HEK293 (cell line): Measurements from ENCODE around the gene CTNNA2.

Source experiments
- CTCF ChIA-PET: fragments of 350-600 bp; formaldehyde crosslinking; extraction: SDS; loops from one replicate; lab custom pipeline; 2021; ENCODE audit warnings: antibody characterized with exemption; lab: Yijun Ruan, JAX
- POLR2A ChIA-PET: fragments of 300-600 bp; formaldehyde crosslinking; extraction: SDS; loops from one replicate; lab custom pipeline; 2020; ENCODE audit warnings: antibody characterized with exemption, inconsistent platforms; lab: Yijun Ruan, JAX
- H3K27ac ChIP-seq: fragments of 200-500 bp; sonication (Bioruptor generic); 2 replicates; pipeline ENCODE4 v1.5.1; 2014; ENCODE audit warnings: low read depth, low read length, control low read depth, inconsistent platforms; ENCODE audit errors: extremely low read depth
- H3K36me3 ChIP-seq, 2 experiments: fragments of 200-500 bp in 1 of 2; sonication (Bioruptor generic) in 1 of 2; 1 replicate in 1 of 2; 2 replicates in 1 of 2; pipeline ENCODE4 v1.5.1; 2014 to 2017; ENCODE audit warnings: inconsistent platforms in 2 of 2, low read length in 2 of 2; ENCODE audit not compliant: control insufficient read depth in 2 of 2, insufficient read depth in 1 of 2
- H3K4me1 ChIP-seq: fragments of 200-500 bp; sonication (Bioruptor generic); 2 replicates; pipeline ENCODE4 v1.5.1; 2014; ENCODE audit warnings: mild to moderate bottlenecking, low read length, inconsistent platforms; ENCODE audit not compliant: control insufficient read depth, insufficient read depth
- H3K4me3 ChIP-seq: 2 replicates; pipeline ENCODE4 v1.5.1; 2011; ENCODE audit warnings: low read depth, mild to moderate bottlenecking, control low read depth, low read length, moderate library complexity
- H3K9me3 ChIP-seq: fragments of 200-500 bp; sonication (Bioruptor generic); 2 replicates; pipeline ENCODE4 v1.5.1; 2014; ENCODE audit warnings: low read depth, low read length, inconsistent platforms; ENCODE audit not compliant: control insufficient read depth, insufficient read depth
- ATF2 ChIP-seq: fragments of 450-650 bp; formaldehyde crosslinking; IDR thresholded peaks from 2 replicates; pipeline ENCODE4 v1.5.1; 2016; ENCODE audit warnings: missing biosample characterization, missing genetic modification characterization, low read depth
- IKZF3 ChIP-seq: fragments of 450-650 bp; IDR thresholded peaks from 2 replicates; pipeline ENCODE4 v1.5.0; 2018; ENCODE audit warnings: missing biosample characterization, mild to moderate bottlenecking, missing genetic modification characterization, moderate library complexity
- KLF1 ChIP-seq: fragments of 450-650 bp; formaldehyde crosslinking; IDR thresholded peaks from 2 replicates; pipeline ENCODE4 v1.5.1; 2016; ENCODE audit warnings: missing biosample characterization, missing genetic modification characterization
- KLF9 ChIP-seq: fragments of 450-650 bp; formaldehyde crosslinking; IDR thresholded peaks from 2 replicates; pipeline ENCODE4 v1.5.1; 2016; ENCODE audit warnings: missing biosample characterization, missing genetic modification characterization, low read depth
- MYNN ChIP-seq: fragments of 450-650 bp; formaldehyde crosslinking; IDR thresholded peaks from 2 replicates; pipeline ENCODE4 v1.5.1; 2016; ENCODE audit warnings: missing biosample characterization, missing genetic modification characterization, borderline replicate concordance
- RBAK ChIP-seq: fragments of 450-650 bp; formaldehyde crosslinking; IDR thresholded peaks from 2 replicates; pipeline ENCODE4 v1.5.1; 2016; ENCODE audit warnings: missing biosample characterization, missing genetic modification characterization
- REPIN1 ChIP-seq: fragments of 450-650 bp; formaldehyde crosslinking; IDR thresholded peaks from 2 replicates; pipeline ENCODE4 v1.5.1; 2017; ENCODE audit warnings: missing biosample characterization, missing genetic modification characterization, low read depth
- TSHZ1 ChIP-seq: fragments of 450-650 bp; formaldehyde crosslinking; IDR thresholded peaks from 2 replicates; pipeline ENCODE4 v1.5.1; 2016; ENCODE audit warnings: missing biosample characterization, missing genetic modification characterization, borderline replicate concordance
- ZBTB48 ChIP-seq: fragments of 450-650 bp; formaldehyde crosslinking; IDR thresholded peaks from 2 replicates; pipeline ENCODE4 v1.5.1; 2016; ENCODE audit warnings: missing biosample characterization, missing genetic modification characterization
- ZNF114 ChIP-seq: fragments of 450-650 bp; formaldehyde crosslinking; IDR thresholded peaks from 2 replicates; pipeline ENCODE4 v1.5.0; 2017; ENCODE audit warnings: missing biosample characterization, missing genetic modification characterization
- ZNF132 ChIP-seq: fragments of 450-650 bp; formaldehyde crosslinking; IDR thresholded peaks from 2 replicates; pipeline ENCODE4 v1.5.1; 2017; ENCODE audit warnings: missing biosample characterization, missing genetic modification characterization, borderline replicate concordance
- ZNF133 ChIP-seq: fragments of 450-650 bp; formaldehyde crosslinking; IDR thresholded peaks from 2 replicates; pipeline ENCODE4 v1.5.1; 2016; ENCODE audit warnings: missing biosample characterization, missing genetic modification characterization
- ZNF175 ChIP-seq: fragments of 450-650 bp; formaldehyde crosslinking; IDR thresholded peaks from 2 replicates; pipeline ENCODE4 v1.5.1; 2016; ENCODE audit warnings: missing biosample characterization, missing genetic modification characterization
- ZNF211 ChIP-seq: fragments of 450-650 bp; formaldehyde crosslinking; IDR thresholded peaks from 2 replicates; pipeline ENCODE4 v1.5.1; 2016; ENCODE audit warnings: low read depth, missing biosample characterization, missing genetic modification characterization
- ZNF239 ChIP-seq: fragments of 450-650 bp; formaldehyde crosslinking; IDR thresholded peaks from 2 replicates; pipeline ENCODE4 v1.5.1; 2016; ENCODE audit warnings: missing biosample characterization, missing genetic modification characterization
- ZNF274 ChIP-seq, 2 experiments: fragments of 200-500 bp in 1 of 2; fragments of 450-650 bp in 1 of 2; sonication (Bioruptor generic) in 1 of 2; formaldehyde crosslinking in 1 of 2; IDR thresholded peaks; 2 replicates each; pipeline versions ENCODE4 v1.5.1 to v1.6.1; 2014 to 2016; ENCODE audit warnings: borderline replicate concordance in 1 of 2, inconsistent platforms in 1 of 2, low read length in 1 of 2, missing biosample characterization in 1 of 2, missing genetic modification characterization in 1 of 2
- ZNF350 ChIP-seq: fragments of 450-650 bp; formaldehyde crosslinking; IDR thresholded peaks from 2 replicates; pipeline ENCODE4 v1.5.0; 2017; ENCODE audit warnings: missing biosample characterization, mild to moderate bottlenecking, missing genetic modification characterization
- ZNF488 ChIP-seq: fragments of 450-650 bp; formaldehyde crosslinking; IDR thresholded peaks from 2 replicates; pipeline ENCODE4 v1.5.1; 2016; ENCODE audit warnings: missing biosample characterization, missing genetic modification characterization
- ZNF544 ChIP-seq: fragments of 450-650 bp; formaldehyde crosslinking; IDR thresholded peaks from 2 replicates; pipeline ENCODE4 v1.5.0; 2017; ENCODE audit warnings: missing biosample characterization, missing genetic modification characterization
- ZNF610 ChIP-seq: fragments of 450-650 bp; formaldehyde crosslinking; IDR thresholded peaks from 2 replicates; pipeline ENCODE4 v1.5.1; 2016; ENCODE audit warnings: missing biosample characterization, missing genetic modification characterization, borderline replicate concordance
- ZNF776 ChIP-seq: fragments of 450-650 bp; formaldehyde crosslinking; IDR thresholded peaks from 2 replicates; pipeline ENCODE4 v1.5.0; 2017; ENCODE audit warnings: missing biosample characterization, missing genetic modification characterization, borderline replicate concordance
- ZSCAN30 ChIP-seq: fragments of 450-650 bp; IDR thresholded peaks from 2 replicates; pipeline ENCODE4 v1.5.1; 2018; ENCODE audit warnings: missing biosample characterization, mild to moderate bottlenecking, missing genetic modification characterization, moderate library complexity
- TF ChIP-seq, protein P1 (sequence below): fragments of 450-650 bp; formaldehyde crosslinking; IDR thresholded peaks from 2 replicates; pipeline ENCODE4; 2016; ENCODE audit warnings: missing biosample characterization, missing genetic modification characterization
- TF ChIP-seq, protein P2 (sequence below): fragments of 450-650 bp; formaldehyde crosslinking; IDR thresholded peaks from 2 replicates; pipeline ENCODE4 v1.5.0; 2017; ENCODE audit warnings: missing biosample characterization, missing genetic modification characterization, borderline replicate concordance

Gene CTNNA2

DNA sequence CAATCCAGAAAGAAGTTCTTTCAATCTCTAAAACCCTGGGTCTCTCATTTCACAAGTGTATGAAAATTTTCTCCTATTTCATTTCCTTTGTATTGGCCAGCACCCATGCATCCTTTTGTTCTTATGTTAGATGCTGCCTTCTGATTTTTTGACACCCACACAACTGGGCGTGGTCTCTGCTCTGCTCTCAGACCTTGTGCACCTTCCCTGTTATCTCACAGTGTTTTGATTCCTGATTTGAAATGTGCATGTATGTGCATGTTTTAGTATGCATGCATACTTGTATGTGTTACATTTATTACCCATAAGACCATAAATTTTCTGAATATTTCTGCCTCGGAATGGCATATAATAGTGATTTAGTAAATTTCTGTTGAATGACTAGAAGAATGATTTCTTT lies 152.2 kb downstream of the CTNNA2 start:
- H3K36me3 ChIP-seq, result no peaks in the 10 kb centered on the region
- TF ChIP-seq MYNN (tag by site-specific recombination) (no peak), ZNF610 (no peak), ZNF175 (tag by site-specific recombination) (no peak), ZBTB48 (no peak), ZSCAN30 (tag by site-specific recombination) (no peak), ZNF132 (tag by site-specific recombination) (no peak), ZNF239 (tag by site-specific recombination) (no peak), ZNF488 (tag by site-specific recombination) (no peak), RBAK (tag by site-specific recombination) (no peak), ZNF133 (tag by site-specific recombination) (no peak), ZNF776 (tag by site-specific recombination) (no peak), ZNF114 (tag by site-specific recombination) (no peak), ZNF211 (no peak), ATF2 (no peak), ZNF350 (tag by site-specific recombination) (no peak)
- TF ChIP-seq, protein P1, sequence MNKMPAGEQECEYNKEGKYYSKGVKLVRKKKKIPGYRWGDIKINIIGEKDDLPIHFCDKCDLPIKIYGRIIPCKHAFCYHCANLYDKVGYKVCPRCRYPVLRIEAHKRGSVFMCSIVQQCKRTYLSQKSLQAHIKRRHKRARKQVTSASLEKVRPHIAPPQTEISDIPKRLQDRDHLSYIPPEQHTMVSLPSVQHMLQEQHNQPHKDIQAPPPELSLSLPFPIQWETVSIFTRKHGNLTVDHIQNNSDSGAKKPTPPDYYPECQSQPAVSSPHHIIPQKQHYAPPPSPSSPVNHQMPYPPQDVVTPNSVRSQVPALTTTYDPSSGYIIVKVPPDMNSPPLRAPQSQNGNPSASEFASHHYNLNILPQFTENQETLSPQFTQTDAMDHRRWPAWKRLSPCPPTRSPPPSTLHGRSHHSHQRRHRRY (tag by site-specific recombination), result no peak
- TF ChIP-seq, protein P2, sequence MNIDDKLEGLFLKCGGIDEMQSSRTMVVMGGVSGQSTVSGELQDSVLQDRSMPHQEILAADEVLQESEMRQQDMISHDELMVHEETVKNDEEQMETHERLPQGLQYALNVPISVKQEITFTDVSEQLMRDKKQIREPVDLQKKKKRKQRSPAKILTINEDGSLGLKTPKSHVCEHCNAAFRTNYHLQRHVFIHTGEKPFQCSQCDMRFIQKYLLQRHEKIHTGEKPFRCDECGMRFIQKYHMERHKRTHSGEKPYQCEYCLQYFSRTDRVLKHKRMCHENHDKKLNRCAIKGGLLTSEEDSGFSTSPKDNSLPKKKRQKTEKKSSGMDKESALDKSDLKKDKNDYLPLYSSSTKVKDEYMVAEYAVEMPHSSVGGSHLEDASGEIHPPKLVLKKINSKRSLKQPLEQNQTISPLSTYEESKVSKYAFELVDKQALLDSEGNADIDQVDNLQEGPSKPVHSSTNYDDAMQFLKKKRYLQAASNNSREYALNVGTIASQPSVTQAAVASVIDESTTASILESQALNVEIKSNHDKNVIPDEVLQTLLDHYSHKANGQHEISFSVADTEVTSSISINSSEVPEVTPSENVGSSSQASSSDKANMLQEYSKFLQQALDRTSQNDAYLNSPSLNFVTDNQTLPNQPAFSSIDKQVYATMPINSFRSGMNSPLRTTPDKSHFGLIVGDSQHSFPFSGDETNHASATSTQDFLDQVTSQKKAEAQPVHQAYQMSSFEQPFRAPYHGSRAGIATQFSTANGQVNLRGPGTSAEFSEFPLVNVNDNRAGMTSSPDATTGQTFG (tag by site-specific recombination), result no peak
- H3K27ac ChIP-seq, result no peak overlapping the region
- no peaks in the 10 kb centered on the region for H3K9me3 ChIP-seq
- no peaks in the 10 kb centered on the region for H3K4me1 ChIP-seq
- ChIA-PET CTCF (no interaction called here), POLR2A (no interaction called here)
- H3K4me3 ChIP-seq, result no peak overlapping the region

GRCh38 chr2:79666430-79666829 lies 153.6 kb downstream of the CTNNA2 start:
- H3K4me3 ChIP-seq, result no peak overlapping the region
- ChIA-PET CTCF (no interaction called here), POLR2A (no interaction called here)
- H3K27ac ChIP-seq, result no peak overlapping the region
- no peaks in the 10 kb centered on the region for H3K36me3 ChIP-seq
- H3K9me3 ChIP-seq, result no peaks in the 10 kb centered on the region
- no peak for TF ChIP-seq ZNF274 (IDR thresholded peaks at IDR 0.05; ENCODE audit: low read length)
- TF ChIP-seq ZNF274 (tag by site-specific recombination; IDR thresholded peaks at IDR 0.05; ENCODE audit: borderline replicate concordance), result no peak
- no peak for TF ChIP-seq ZNF544 (tag by site-specific recombination)
- no peak for TF ChIP-seq TSHZ1 (tag by site-specific recombination)
- TF ChIP-seq KLF9 (tag by site-specific recombination), result no peak
- TF ChIP-seq IKZF3 (tag by site-specific recombination), result no peak
- TF ChIP-seq REPIN1, result no peak
- TF ChIP-seq KLF1 (tag by site-specific recombination), result no peak
- H3K4me1 ChIP-seq, result no peaks in the 10 kb centered on the region
